K562 (cell line): ENCODE data around the gene SLC25A34. TPM values are rescaled to one million over a fixed set of nuclear protein-coding genes. Genes with fewer than 3 reads are reported as not detected.
A peak's percentile ranks its signal among the peaks of the same experiment; 100 is the strongest.

Experiments
- ATAC-seq: fragments of 200-7000 bp; cut with Tn5 transposase; 3 replicates; pipeline ENCODE4 v1.9.1; 2020; ENCODE audit warnings: moderate library complexity
- BruUV-seq: library from RNA; stranded (reverse); fragments of 400-500 nt; replicated peaks from 2 replicates; lab custom pipeline; 2021; lab: Mats Ljungman, UMichigan
- CTCF ChIA-PET: fragments of 300-600 bp; formaldehyde crosslinking; extraction: SDS; loops from one replicate; lab custom pipeline; 2021; ENCODE audit warnings: low intra/inter-chr PET ratio; lab: Yijun Ruan, JAX
- POLR2A ChIA-PET: fragments of 300-600, 350-650 bp; sonication (Branson Sonifier 250); formaldehyde crosslinking; extraction: SDS; loops from one replicate; lab custom pipeline; 2021; ENCODE audit warnings: antibody characterized with exemption, inconsistent platforms; lab: Yijun Ruan, JAX
- DNase-seq, 4 experiments: peaks; one replicate each; pipeline versions ENCODE4 v3.0.0 to v3.0.0-alpha.2; 2011 to 2018; ENCODE audit warnings: low spot score in 3 of 4, mixed read lengths in 3 of 4; ENCODE audit errors: extremely low read depth in 1 of 4
- FAIRE-seq: peaks from 2 replicates; lab custom pipeline; 2011; peaks lifted over from hg19 to GRCh38; lab: Jason Lieb, UNC
- H2AFZ ChIP-seq: 2 replicates; pipeline ENCODE4 v1.6.0; 2011; ENCODE audit warnings: low read depth, low read length, control low read depth, inconsistent platforms
- H3K27ac ChIP-seq: fragments of 200-600 bp; 3 replicates; pipeline ENCODE4 v1.8.0; 2011; ENCODE audit warnings: low read depth, mild to moderate bottlenecking, control low read depth, inconsistent platforms, low read length, moderate library complexity, mixed read lengths; ENCODE audit errors: extremely low read depth
- H3K27me3 ChIP-seq, 2 experiments: fragments of 300-600 bp in 1 of 2; 2 replicates in 1 of 2; 3 replicates in 1 of 2; pipeline versions ENCODE4 v1.6.0 to v1.8.0; 2011; ENCODE audit warnings: inconsistent platforms in 2 of 2, low read length in 2 of 2, mild to moderate bottlenecking in 1 of 2, mixed read lengths in 1 of 2, moderate library complexity in 1 of 2; ENCODE audit not compliant: control insufficient read depth in 2 of 2, insufficient read depth in 2 of 2
- H3K36me3 ChIP-seq: fragments of 300-600 bp; 3 replicates; pipeline ENCODE4 v1.8.0; 2011; ENCODE audit warnings: mild to moderate bottlenecking, low read length, inconsistent platforms; ENCODE audit not compliant: control insufficient read depth, insufficient read depth
- H3K4me1 ChIP-seq, 2 experiments: fragments of 200-600 bp in 1 of 2; replicated peaks in 1 of 2; 2 replicates in 1 of 2; 3 replicates in 1 of 2; pipeline versions ENCODE4 v1.5.1 to v1.8.0; 2011; ENCODE audit warnings: inconsistent platforms in 2 of 2, low read length in 2 of 2, mild to moderate bottlenecking in 1 of 2, mixed read lengths in 1 of 2, moderate library complexity in 1 of 2; ENCODE audit not compliant: control insufficient read depth in 2 of 2, insufficient read depth in 2 of 2
- H3K4me2 ChIP-seq: 2 replicates; pipeline ENCODE4 v1.6.1; 2011; ENCODE audit warnings: low read length, control low read depth, inconsistent platforms, mixed read lengths; ENCODE audit not compliant: insufficient read depth
- H3K4me3 ChIP-seq: fragments of 200-600 bp; sonication (generic), shearing (Covaris generic); 2 replicates; pipeline ENCODE4 v1.5.1; 2016; ENCODE audit warnings: control low read depth, inconsistent platforms
- H3K79me2 ChIP-seq: fragments of 200-600 bp; 3 replicates; pipeline ENCODE4 v1.8.0; 2011; ENCODE audit warnings: low read length, inconsistent platforms; ENCODE audit not compliant: control insufficient read depth, insufficient read depth
- H3K9ac ChIP-seq, 2 experiments: 2 replicates each; pipeline versions ENCODE4 v1.6.0 to v1.6.1; 2011; ENCODE audit warnings: low read depth in 2 of 2, low read length in 2 of 2, control low read depth in 1 of 2, inconsistent platforms in 1 of 2, mild to moderate bottlenecking in 1 of 2, mixed read lengths in 1 of 2; ENCODE audit not compliant: insufficient read depth in 1 of 2
- H3K9me1 ChIP-seq: one replicate; pipeline ENCODE4 v1.6.0; 2011; ENCODE audit warnings: inconsistent platforms, mild to moderate bottlenecking, low read length, moderate library complexity; ENCODE audit not compliant: control insufficient read depth, insufficient read depth
- H3K9me3 ChIP-seq: replicated peaks from 2 replicates; pipeline ENCODE4 v1.5.1; 2011; ENCODE audit warnings: low read depth, low read length, inconsistent platforms; ENCODE audit not compliant: control insufficient read depth, insufficient read depth
- H4K20me1 ChIP-seq: replicated peaks from 2 replicates; pipeline ENCODE4 v1.6.1; 2011; ENCODE audit warnings: low read length, inconsistent platforms, mixed read lengths; ENCODE audit not compliant: control insufficient read depth, insufficient read depth
- C11orf30 ChIP-seq: fragments of 450-650 bp; IDR thresholded peaks from 2 replicates; pipeline ENCODE4 v1.6.1; 2016; ENCODE audit warnings: low read depth, mild to moderate bottlenecking
- IRF2 ChIP-seq: sonication (generic); formaldehyde crosslinking; IDR thresholded peaks from 2 replicates; pipeline ENCODE4 v1.8.1; 2022; ENCODE audit warnings: mild to moderate bottlenecking, missing genetic modification reagents
- KLF6 ChIP-seq: fragments of 250-450 bp; sonication (Bioruptor Pico); IDR thresholded peaks from 2 replicates; pipeline ENCODE4 v1.4.0; 2020; ENCODE audit warnings: mild to moderate bottlenecking, moderate library complexity, borderline replicate concordance
- MBD1 ChIP-seq: fragments of 250-450 bp; sonication (Bioruptor Pico); IDR thresholded peaks from 2 replicates; pipeline ENCODE4 v1.8.0; 2022; ENCODE audit warnings: inconsistent platforms
- TAL1 ChIP-seq: fragments of 450-650 bp; IDR thresholded peaks from 2 replicates; pipeline ENCODE4 v1.6.1; 2016; ENCODE audit warnings: mild to moderate bottlenecking
- ZBTB9 ChIP-seq: fragments of 450-650 bp; formaldehyde crosslinking; IDR thresholded peaks from 2 replicates; pipeline ENCODE4 v1.4.0; 2020; ENCODE audit warnings: mild to moderate bottlenecking, moderate library complexity
- WGBS: fragments of 100-300 bp; shearing (Covaris generic); methylation state at CpG from one replicate; pipeline ENCODE4 v1.1.6; 2016; ENCODE audit warnings: low coverage, mixed read lengths; ENCODE audit not compliant: insufficient coverage; ENCODE audit errors: missing lambda C conversion rate; 5-methylcytosine and 5-hydroxymethylcytosine counted together
- in situ Hi-C: fragments of 300-500 bp; cut with MboI; formaldehyde crosslinking; loops from 4 replicates; pipeline ENCODE4 v1.15.0; 2018; ENCODE audit warnings: inconsistent platforms, mixed read lengths
- intact Hi-C: fragments of 100-400 bp; cut with micrococcal nuclease; formaldehyde crosslinking; loops from 2 replicates; pipeline ENCODE4 v1.14.2; 2022
- polyA plus RNA-seq, 8 experiments: library from polyadenylated mRNA; depleted of rRNA in 4 of 8; stranded (reverse) in 5 of 8; unstranded in 3 of 8; fragments of >200 nt; fragmentation: Nextera tagmentation in 2 of 8; fragmentation: Illumina TruSeq in 1 of 8; extraction: Ambion mirVana in 2 of 8; extraction: Trizol in 1 of 8; gene quantifications; 2 replicates each; pipeline versions ENCODE4 v1.2.1 to v1.2.3, GENCODE V29; 2011 to 2014; ENCODE audit warnings: inconsistent platforms in 1 of 8, missing spikeins in 1 of 8
- total RNA-seq, 7 experiments: library from RNA; depleted of rRNA in 6 of 7; stranded (reverse); fragments of >200 nt in 6 of 7; fragmentation: Illumina TruSeq in 2 of 7; extraction: Trizol in 2 of 7; gene quantifications; 2 replicates each; pipeline versions ENCODE4 v1.2.1 to v1.2.3, GENCODE V29; 2011 to 2021; ENCODE audit warnings: low replicate concordance in 1 of 7

SLC25A34 gene
- total and polyA plus RNA-seq, 9 of the 15 experiments (the other 6 are each of a cell fraction or from before 2014, with no cell fraction given), result 0.01 to 0.57 (median 0.16) TPM

- POLR2A ChIA-PET, result interaction anchor here (0.7 to 1.2 kb wide), 4 partner anchors 9 to 80 kb away, joined by 3 to 4 read pairs (median 3); no protein-coding TSS in a partner anchor
- ATAC-seq, result no peak
These were observed 17.9 kb upstream of the SLC25A34 start for GRCh38 chr1:15718199-15718601.

More at GRCh38 chr1:15718199-15718601, 17.9 kb upstream of the SLC25A34 start:
- no peak overlapping the region for H3K27ac ChIP-seq
- TF ChIP-seq C11orf30 (no peak), TAL1 (no peak), KLF6 (CRISPR knock-in tag) (no peak), IRF2 (CRISPR knock-in tag) (peak; percentile 51; the same call in 1 of the 2 replicates), ZBTB9 (CRISPR knock-in tag) (no peak), MBD1 (CRISPR knock-in tag) (no peak)
- H3K27me3 ChIP-seq, result no peaks in the 10 kb centered on the region
- intact Hi-C loops (no loop called here), in situ Hi-C loops (no loop called here)
- H3K36me3 ChIP-seq, result peaks cover 68% of the 10 kb centered on the region
- H3K9ac ChIP-seq, result no peak overlapping the region
- peaks cover 7% of the 10 kb centered on the region for H4K20me1 ChIP-seq
- no peak for DNase-seq
- H3K9me3 ChIP-seq, result no peaks in the 10 kb centered on the region
- H2AFZ ChIP-seq, result no peak overlapping the region
- no peak overlapping the region for H3K4me2 ChIP-seq
- no peaks in the 10 kb centered on the region for H3K9me1 ChIP-seq
- H3K4me1 ChIP-seq, result no peaks in the 10 kb centered on the region
- no peak for FAIRE-seq
- BruUV-seq, result no TSS peak
- H3K79me2 ChIP-seq, result peaks cover 3% of the 10 kb centered on the region; the same call in 1 of the 3 replicates
- WGBS, result 90% methylated on average over 8 of the region's 8 CpGs
- no peak overlapping the region for H3K4me3 ChIP-seq
- CTCF ChIA-PET, result no interaction called here
